Endodermal cell (in vitro differentiated cells): ENCODE measurements around the gene KCNJ13. TPM values are rescaled to one million over a fixed set of nuclear protein-coding genes. Genes with fewer than 3 reads are reported as not detected.

Source experiments
- DNase-seq: peaks from one replicate; pipeline ENCODE4 v3.0.0-alpha.2; 2017
- H3K27ac ChIP-seq: 2 replicates; pipeline ENCODE4 v1.5.1; 2013; ENCODE audit warnings: mild to moderate bottlenecking, low read depth, low read length, moderate library complexity
- H3K27me3 ChIP-seq: 2 replicates; pipeline ENCODE4 v1.6.1; 2013; ENCODE audit warnings: mild to moderate bottlenecking, low read length, moderate library complexity; ENCODE audit not compliant: insufficient read depth, control insufficient read depth, poor library complexity, severe bottlenecking
- H3K36me3 ChIP-seq: 2 replicates; pipeline ENCODE4 v1.7.0; 2013; ENCODE audit warnings: mild to moderate bottlenecking, low read length, moderate library complexity; ENCODE audit not compliant: control insufficient read depth, insufficient read depth
- H3K4me1 ChIP-seq: one replicate; pipeline ENCODE4 v1.7.0; 2013; ENCODE audit warnings: low read length; ENCODE audit not compliant: control insufficient read depth, insufficient read depth
- H3K4me3 ChIP-seq: 2 replicates; pipeline ENCODE4 v1.5.1; 2013; ENCODE audit warnings: mild to moderate bottlenecking, low read length, moderate library complexity
- H3K9ac ChIP-seq: 2 replicates; pipeline ENCODE4 v1.6.1; 2013; ENCODE audit warnings: mild to moderate bottlenecking, low read length, moderate library complexity; ENCODE audit not compliant: poor library complexity, severe bottlenecking; ENCODE audit errors: extremely low read depth
- H3K9me3 ChIP-seq: 2 replicates; pipeline ENCODE4 v1.6.1; 2013; ENCODE audit warnings: mild to moderate bottlenecking, low read length, moderate library complexity; ENCODE audit not compliant: control insufficient read depth
- H3K27ac Mint-ChIP-seq: 2 replicates; pipeline ENCODE4 v1.8.0; 2020; ENCODE audit warnings: mixed read lengths
- H3K27me3 Mint-ChIP-seq: 2 replicates; pipeline ENCODE4 v1.8.0; 2021; ENCODE audit warnings: mild to moderate bottlenecking, mixed read lengths; ENCODE audit not compliant: insufficient read depth
- H3K36me3 Mint-ChIP-seq: 2 replicates; pipeline ENCODE4 v1.8.0; 2020; ENCODE audit warnings: low read depth, mixed read lengths
- H3K4me1 Mint-ChIP-seq: 2 replicates; pipeline ENCODE4 v1.8.0; 2020; ENCODE audit warnings: mixed read lengths
- H3K4me3 Mint-ChIP-seq: 2 replicates; pipeline ENCODE4 v1.8.0; 2020; ENCODE audit warnings: mild to moderate bottlenecking, moderate library complexity, mixed read lengths
- H3K9me3 Mint-ChIP-seq: 2 replicates; pipeline ENCODE4 v1.8.0; 2020; ENCODE audit warnings: mild to moderate bottlenecking, mixed read lengths
- CTCF ChIP-seq: fragments of 200-600 bp; sonication (generic); conservative IDR thresholded peaks from 2 replicates; pipeline ENCODE4 v1.5.0; 2021; ENCODE audit warnings: antibody characterized with exemption, mild to moderate bottlenecking
- WGBS, 2 experiments: methylation state at CpG; one replicate each; pipeline versions ENCODE4 v1.1.5 to v1.1.7; 2013; ENCODE audit warnings: missing lambda C conversion rate in 2 of 2, mixed read lengths in 1 of 2; ENCODE audit not compliant: insufficient coverage in 1 of 2, insufficient read length in 1 of 2; 5-methylcytosine and 5-hydroxymethylcytosine counted together
- total RNA-seq, 2 donors: library from RNA; stranded (reverse); fragmentation: NEBNext Ultra II Directional in 1 of 2; extraction: Animal tissue kit (Norgen Biotek cat#: 25700) in 1 of 2; gene quantifications; 2 replicates in 1 of 2; 3 replicates in 1 of 2; pipeline ENCODE4 v1.2.1, GENCODE V29; 2021

The KCNJ13 gene
- total RNA-seq, 2 donors from 2014 or later = 0.15 to 1.0 TPM

GRCh38 chr2:232802091-232802490 lies 25.7 kb upstream of the KCNJ13 start:
- no peak overlapping the region for H3K9ac ChIP-seq
- H3K27ac ChIP-seq = no peak overlapping the region
- no peak for TF ChIP-seq CTCF
- Mint-ChIP-seq H3K27me3 (no peaks in the 10 kb centered on the region), H3K36me3 (peaks cover 54% of the 10 kb centered on the region), H3K27ac (no peak overlapping the region), H3K4me1 (no peaks in the 10 kb centered on the region), H3K9me3 (peaks cover 6% of the 10 kb centered on the region), H3K4me3 (no peak overlapping the region)
- DNase-seq = no peak
- no peaks in the 10 kb centered on the region for H3K27me3 ChIP-seq
- H3K4me3 ChIP-seq = no peak overlapping the region
- no peaks in the 10 kb centered on the region for H3K4me1 ChIP-seq
- 94% methylated on average over 3 of the region's 3 CpGs; no CpG with 5 or more reads in 1 of the 2 experiments for WGBS, 2 experiments
- H3K9me3 ChIP-seq = peaks cover 15% of the 10 kb centered on the region
- peaks cover 77% of the 10 kb centered on the region for H3K36me3 ChIP-seq

GRCh38 chr2:232800166-232800565 lies 23.8 kb upstream of the KCNJ13 start:
- Histone ChIP-seq H3K27me3 (no peaks in the 10 kb centered on the region), H3K27ac (no peak overlapping the region), H3K4me1 (no peaks in the 10 kb centered on the region), H3K9me3 (peaks cover 15% of the 10 kb centered on the region), H3K36me3 (peaks cover 78% of the 10 kb centered on the region), H3K9ac (no peak overlapping the region), H3K4me3 (no peak overlapping the region)
- DNase-seq = no peak
- Mint-ChIP-seq H3K4me1 (no peaks in the 10 kb centered on the region), H3K9me3 (peaks cover 6% of the 10 kb centered on the region), H3K27ac (no peak overlapping the region), H3K4me3 (no peak overlapping the region), H3K27me3 (no peaks in the 10 kb centered on the region), H3K36me3 (peaks cover 59% of the 10 kb centered on the region)
- TF ChIP-seq CTCF = no peak
- 92% methylated on average over 2 of the region's 2 CpGs; no CpG with 5 or more reads in 1 of the 2 experiments for WGBS, 2 experiments

GRCh38 chr2:232798187-232798586 lies 21.8 kb upstream of the KCNJ13 start:
- Mint-ChIP-seq H3K36me3 (peaks cover 58% of the 10 kb centered on the region), H3K27me3 (no peaks in the 10 kb centered on the region), H3K9me3 (peaks cover 6% of the 10 kb centered on the region), H3K4me1 (no peaks in the 10 kb centered on the region), H3K27ac (no peak overlapping the region), H3K4me3 (no peak overlapping the region)
- peaks cover 81% of the 10 kb centered on the region for H3K36me3 ChIP-seq
- DNase-seq = no peak
- H3K27ac ChIP-seq = no peak overlapping the region
- no peaks in the 10 kb centered on the region for H3K27me3 ChIP-seq
- no peak for TF ChIP-seq CTCF
- no peak overlapping the region for H3K4me3 ChIP-seq
- peaks cover 15% of the 10 kb centered on the region for H3K9me3 ChIP-seq
- no peak overlapping the region for H3K9ac ChIP-seq
- H3K4me1 ChIP-seq = peaks cover 7% of the 10 kb centered on the region
